ENCODE data around the gene C16orf89. TPM values are rescaled to one million over a fixed set of nuclear protein-coding genes. Genes with fewer than 3 reads are reported as not detected.
"Not testable (repeated sequence)": the region's sequence is repeated elsewhere in the genome, so short reads cannot be mapped to it uniquely, and the experiment has no call there.

The C16orf89 gene
- total RNA-seq, 1 donor from 2014 or later, result 44.3 TPM

GRCh38 chr16:5088086-5088790 is 22.5 kb upstream of the C16orf89 start:
- DNase-seq (ENCODE audit: low spot score); intact Hi-C loops (cut with DNase I); ATAC-seq: not testable (repeated sequence)

GRCh38 chr16:5085716-5086115 is 20.0 kb upstream of the C16orf89 start:
- intact Hi-C loops (cut with DNase I); ATAC-seq; DNase-seq (ENCODE audit: low spot score): not testable (repeated sequence)

- DNase-seq (ENCODE audit: low spot score); intact Hi-C loops (cut with DNase I); ATAC-seq: not testable (repeated sequence)
These were observed 19.0 kb upstream of the C16orf89 start for GRCh38 chr16:5084802-5085201.

DNA sequence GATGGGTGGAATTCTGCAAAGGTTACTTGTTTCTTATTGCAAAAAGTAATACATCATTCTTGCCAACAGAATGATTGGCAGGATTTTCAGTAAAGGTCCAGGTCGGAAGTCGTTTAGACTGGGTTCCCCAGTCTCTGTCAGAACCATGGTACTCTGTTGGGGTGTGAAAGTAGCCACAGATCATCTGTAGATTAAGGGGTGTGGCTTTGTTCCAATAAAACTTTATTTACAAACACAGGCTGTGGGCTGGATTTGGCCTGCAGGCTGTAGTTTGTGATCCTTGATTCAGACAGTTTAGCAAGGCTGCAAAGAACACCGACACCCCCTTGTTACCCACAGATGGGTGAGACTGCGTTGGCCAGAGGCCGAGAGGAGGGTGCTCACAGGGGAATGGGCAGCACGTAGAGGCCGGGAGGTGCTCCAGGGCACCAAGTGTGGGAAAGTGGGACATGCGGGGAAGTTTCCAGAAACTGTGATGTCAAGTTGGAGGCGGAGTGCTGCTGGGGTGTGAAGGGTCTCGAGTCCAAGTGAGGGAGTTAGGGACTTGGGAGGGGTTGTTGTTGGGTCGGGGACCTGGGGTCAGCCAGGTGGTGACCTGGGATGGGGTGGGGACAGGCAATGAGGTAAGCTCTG is 18.5 kb upstream of the C16orf89 start:
- ATAC-seq, result not testable (repeated sequence)

DNA sequence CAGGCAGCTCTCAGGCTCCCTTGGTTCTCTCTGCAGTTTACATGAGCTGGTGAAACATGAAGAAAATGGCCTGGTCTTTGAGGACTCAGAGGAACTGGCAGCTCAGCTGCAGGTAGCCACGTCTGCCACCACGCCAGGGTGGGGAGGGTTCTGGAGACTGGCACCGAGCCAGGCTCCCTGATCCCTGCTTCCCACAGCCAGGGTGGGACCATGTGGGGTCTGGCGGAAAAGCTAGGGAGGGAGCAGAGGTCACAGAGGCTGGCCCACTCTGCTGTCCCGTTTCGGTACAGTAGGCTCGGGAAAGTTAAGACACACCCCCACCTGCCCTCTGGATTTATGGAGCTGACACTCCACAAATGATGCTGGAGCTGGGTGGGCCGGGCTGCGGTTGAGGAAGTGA is 17.9 kb upstream of the C16orf89 start:
- ATAC-seq; intact Hi-C loops (cut with DNase I): not testable (repeated sequence)

More for the DNA sequence above, 18.5 kb upstream of the C16orf89 start:
- DNase-seq (ENCODE audit: low spot score); intact Hi-C loops (cut with DNase I): not testable (repeated sequence)

DNA sequence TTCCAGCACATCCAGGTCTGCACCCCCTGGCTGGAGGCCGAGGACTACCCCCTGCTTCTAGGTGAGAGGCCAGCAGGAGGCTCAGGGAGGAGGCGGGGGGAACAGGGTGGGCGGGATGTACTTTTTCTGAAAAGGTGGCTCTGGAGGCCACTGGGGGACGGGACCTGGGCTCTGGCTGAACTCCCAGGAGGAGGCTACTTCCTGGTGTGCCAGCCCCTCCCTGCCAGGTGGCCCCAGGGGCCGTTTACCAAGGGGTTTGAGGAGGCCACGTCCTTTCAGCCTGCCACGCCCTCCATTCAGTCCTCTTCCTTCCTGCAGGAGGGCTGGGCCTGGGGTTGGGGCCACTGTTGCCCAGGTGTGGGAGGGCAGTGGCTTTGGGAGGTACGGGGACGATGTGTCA is 15.2 kb upstream of the C16orf89 start:
- ATAC-seq; DNase-seq (ENCODE audit: low spot score); intact Hi-C loops (cut with DNase I): not testable (repeated sequence)

More for the DNA sequence above, 17.9 kb upstream of the C16orf89 start:
- not testable (repeated sequence) for DNase-seq (ENCODE audit: low spot score)

- DNase-seq (ENCODE audit: low spot score); intact Hi-C loops (cut with DNase I); ATAC-seq: not testable (repeated sequence)
These were observed 14.7 kb upstream of the C16orf89 start for GRCh38 chr16:5080461-5080860.

GRCh38 chr16:5078626-5079025 is 12.9 kb upstream of the C16orf89 start:
- ATAC-seq (no peak), DNase-seq (ENCODE audit: low spot score) (no peak)
- intact Hi-C loops (cut with DNase I), result no loop called here

DNA sequence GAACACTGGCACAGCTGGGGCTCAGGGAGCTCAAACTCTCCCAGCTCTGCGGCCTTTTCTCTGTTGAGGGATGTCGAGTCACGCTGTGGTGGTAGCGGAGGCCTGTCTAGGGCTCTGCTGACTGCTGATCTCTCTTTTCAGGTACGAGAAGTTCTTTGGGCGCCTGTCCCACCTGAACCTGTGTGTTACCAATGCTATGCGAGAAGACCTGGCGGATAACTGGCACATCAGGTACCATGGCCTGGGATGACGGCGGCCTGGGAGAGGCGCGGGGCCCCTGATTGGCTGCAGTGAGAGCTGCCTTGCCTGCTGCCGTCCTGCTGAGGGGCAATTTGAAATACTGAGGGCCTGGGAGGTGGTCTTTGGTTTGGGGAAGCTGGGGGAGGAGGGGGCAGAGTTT is 11.5 kb upstream of the C16orf89 start:
- DNase-seq (ENCODE audit: low spot score) (no peak), ATAC-seq (no peak)
- intact Hi-C loops (cut with DNase I), result no loop called here

DNA sequence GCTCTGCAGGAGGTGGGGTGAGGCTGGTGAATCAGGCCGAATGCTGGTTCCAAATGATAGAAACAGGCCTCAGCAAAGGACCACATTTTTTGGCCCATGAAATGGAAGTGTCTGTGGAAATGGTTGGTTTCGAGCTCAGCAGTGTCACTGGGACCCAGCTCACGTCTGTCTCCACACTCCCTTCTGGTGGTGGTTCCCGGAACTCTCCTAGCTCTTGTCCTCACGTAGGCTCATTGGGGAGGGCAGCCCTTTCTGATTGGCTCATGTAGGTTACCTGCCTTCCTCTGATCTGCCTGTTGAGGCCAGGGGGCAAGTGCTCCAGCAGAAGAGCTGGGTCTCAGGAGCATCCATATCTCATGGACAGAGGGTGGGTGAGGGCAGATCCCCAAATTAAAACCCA is 9.9 kb upstream of the C16orf89 start:
- DNase-seq (ENCODE audit: low spot score) (no peak), ATAC-seq (no peak)
- intact Hi-C loops (cut with DNase I), result no loop called here

GRCh38 chr16:5073771-5074170 is 8.0 kb upstream of the C16orf89 start:
- ATAC-seq; intact Hi-C loops (cut with DNase I); DNase-seq (ENCODE audit: low spot score): not testable (repeated sequence)

- intact Hi-C loops (cut with DNase I), result no loop called here
- DNase-seq (ENCODE audit: low spot score) (no peak), ATAC-seq (no peak)
These were observed 7.5 kb upstream of the C16orf89 start for GRCh38 chr16:5073279-5073629.

DNA sequence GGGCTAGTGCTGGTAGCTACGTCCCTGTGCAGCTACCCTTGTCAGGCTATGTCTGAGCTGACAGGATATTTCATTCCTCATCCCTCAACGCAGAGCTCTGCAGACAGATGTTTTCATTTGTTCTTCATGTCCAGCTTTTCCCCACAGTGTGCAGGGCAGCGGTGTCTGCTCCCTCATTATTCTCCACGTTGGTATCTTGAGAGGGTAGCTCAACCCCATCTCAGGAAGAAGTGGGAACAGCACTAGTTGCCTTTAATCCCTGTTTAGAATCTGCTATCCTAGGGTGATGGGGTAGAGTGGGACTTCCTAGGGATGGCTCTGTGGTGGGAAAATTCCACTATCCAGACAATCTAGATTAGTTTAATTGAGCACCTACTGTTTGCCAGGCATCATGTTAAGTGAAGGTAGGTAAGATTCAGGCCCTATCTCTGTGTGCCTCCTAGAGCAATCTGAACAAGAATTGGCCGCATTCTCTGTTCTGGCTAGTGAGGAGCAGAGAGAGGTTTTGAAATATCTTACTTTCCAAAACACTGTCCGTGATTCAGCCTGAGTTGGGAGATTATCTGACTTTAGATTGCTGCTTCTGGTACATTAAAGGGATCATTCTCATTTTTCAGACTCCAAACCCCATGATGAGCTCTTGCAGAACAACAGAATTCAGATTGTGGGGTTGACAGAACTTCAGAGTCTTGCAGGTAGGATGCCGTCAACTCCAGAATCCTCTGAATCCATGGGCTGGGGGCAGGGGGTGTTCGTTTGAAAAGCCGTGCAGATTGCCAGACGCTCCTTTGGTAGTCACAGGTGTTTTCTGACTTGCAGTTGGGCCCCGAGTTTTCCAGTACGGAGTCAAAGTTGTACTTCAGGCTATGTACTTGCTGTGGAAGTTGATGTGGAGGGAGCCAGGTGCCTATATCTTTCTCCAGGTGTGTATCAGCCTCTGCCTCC is 6.8 kb upstream of the C16orf89 start:
- intact Hi-C loops (cut with DNase I), result no loop called here
- ATAC-seq (peak; percentile 43), DNase-seq (ENCODE audit: low spot score) (no peak)

DNA sequence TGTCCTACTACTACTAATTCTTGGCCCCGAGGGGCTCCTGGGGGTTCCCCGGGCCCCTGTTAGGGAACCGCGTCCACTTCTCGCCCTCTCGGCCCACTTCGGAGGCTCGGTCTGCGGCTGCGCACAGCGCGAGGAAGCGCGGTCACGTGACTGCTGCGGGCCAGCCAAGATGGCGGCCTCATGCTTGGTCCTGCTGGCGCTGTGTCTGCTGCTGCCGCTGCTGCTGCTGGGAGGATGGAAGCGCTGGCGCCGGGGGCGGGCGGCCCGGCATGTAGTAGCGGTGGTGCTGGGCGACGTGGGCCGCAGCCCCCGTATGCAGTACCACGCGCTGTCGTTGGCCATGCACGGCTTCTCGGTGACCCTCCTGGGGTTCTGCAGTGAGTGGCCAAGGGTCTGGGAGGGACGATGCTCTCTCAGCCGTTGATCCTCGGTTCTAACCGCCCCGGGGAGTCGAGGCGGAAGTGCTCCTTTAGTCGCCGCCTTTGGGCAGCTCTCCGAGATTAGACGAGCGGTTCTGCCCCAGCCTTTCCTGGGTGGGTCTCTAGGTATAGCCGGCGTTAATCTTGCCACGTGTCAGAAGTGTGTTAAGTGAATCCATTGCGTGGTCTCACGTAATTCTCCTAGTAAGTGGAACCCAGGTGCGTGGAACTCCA is 6.1 kb upstream of the C16orf89 start, which contains the start of gene ALG1:
ALG1 (plus strand) TSS at position 163 of the 653 bp plus-strand sequence; CDS start at position 170, 7 bp downstream.
- DNase-seq (ENCODE audit: low spot score) (peak; percentile 95), ATAC-seq (peak; percentile 98)
- intact Hi-C loops (cut with DNase I), result no loop called here

- DNase-seq (ENCODE audit: low spot score) (peak; percentile 17), ATAC-seq (no peak)
- intact Hi-C loops (cut with DNase I), result no loop called here
These were observed 5.6 kb upstream of the C16orf89 start for GRCh38 chr16:5071341-5071680.

DNA sequence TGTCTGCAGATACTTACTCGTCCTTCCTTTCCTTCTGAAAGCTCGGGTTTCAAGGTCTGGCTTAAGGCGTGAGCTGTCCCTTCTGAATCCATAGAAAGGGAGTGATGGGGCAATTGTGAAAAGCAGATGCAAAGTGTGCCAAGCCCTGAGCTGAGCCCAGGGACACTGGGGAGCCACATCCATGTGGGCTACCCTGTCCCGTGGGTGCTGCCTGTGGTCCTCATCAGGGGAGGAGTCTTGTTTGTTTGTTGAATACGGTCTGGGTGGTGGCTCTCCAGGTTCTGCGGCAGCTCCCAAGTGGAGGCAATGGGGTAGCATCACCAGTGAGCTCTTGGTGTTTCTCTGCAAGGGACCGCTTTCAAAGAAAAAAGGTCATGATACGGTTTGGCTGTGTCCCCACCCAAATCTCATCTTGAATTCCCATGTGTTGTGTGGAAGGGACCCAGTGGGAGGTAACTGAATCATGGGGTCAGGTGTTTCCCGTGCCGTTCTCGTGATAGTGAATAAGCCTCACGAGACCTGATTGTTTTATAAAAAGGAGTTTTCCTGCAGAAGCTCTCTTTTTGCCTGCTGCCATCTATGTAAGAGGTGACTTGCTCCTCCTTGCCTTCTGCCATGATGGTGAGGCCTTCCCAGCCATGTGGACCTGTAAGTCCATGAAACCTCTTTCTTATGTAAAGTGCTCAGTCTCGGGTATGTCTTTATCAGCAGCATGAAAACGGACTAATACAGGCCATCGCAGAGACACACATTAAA is 4.9 kb upstream of the C16orf89 start:
- DNase-seq (ENCODE audit: low spot score), result peak; percentile 51
- ATAC-seq, result no peak
- intact Hi-C loops (cut with DNase I), result no loop called here

DNA sequence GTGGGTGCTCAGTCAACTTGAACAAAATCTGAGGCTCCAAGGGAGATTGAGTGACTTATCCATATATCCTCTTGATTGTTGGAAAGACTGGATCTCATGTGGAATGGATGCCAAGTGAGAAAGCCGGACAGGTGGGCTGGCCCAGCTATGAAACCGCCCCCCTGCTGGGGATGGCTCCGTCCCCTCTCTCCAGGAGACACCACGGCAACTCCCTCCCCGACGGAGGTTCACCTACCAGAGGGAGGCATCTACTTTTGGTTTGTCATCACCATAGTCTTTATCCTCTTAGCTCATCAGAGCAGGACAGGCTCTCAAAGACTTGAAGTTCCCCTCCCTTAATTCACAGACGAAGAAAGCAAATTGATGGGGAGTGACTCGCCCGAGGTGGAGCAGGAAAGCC is 4.1 kb upstream of the C16orf89 start:
- intact Hi-C loops (cut with DNase I), result no loop called here
- no peak for ATAC-seq
- DNase-seq (ENCODE audit: low spot score), result peak; percentile 51

DNA sequence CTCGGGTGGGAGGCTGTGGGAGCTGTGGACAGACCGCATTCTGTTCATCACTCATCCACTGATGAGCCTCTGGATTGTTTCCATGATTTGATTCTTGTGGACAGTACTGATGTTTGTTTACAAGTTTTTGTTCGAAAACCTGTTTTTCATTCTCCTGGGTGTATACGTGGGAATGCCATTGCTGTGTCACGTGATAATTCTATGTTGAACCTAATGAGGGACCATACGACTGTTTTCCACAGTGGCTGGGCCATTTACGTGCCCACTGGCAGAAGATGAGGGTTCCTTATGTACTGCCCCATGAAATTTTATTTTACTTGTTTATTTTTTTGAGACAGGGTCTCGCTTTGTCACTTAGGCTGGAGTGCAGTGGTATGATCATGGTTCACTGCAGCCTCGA is 3.3 kb upstream of the C16orf89 start:
- DNase-seq (ENCODE audit: low spot score), result peak; percentile 19
- ATAC-seq, result no peak
- intact Hi-C loops (cut with DNase I), result no loop called here
